ENCODE measurements around the gene RTKN2.

DNA sequence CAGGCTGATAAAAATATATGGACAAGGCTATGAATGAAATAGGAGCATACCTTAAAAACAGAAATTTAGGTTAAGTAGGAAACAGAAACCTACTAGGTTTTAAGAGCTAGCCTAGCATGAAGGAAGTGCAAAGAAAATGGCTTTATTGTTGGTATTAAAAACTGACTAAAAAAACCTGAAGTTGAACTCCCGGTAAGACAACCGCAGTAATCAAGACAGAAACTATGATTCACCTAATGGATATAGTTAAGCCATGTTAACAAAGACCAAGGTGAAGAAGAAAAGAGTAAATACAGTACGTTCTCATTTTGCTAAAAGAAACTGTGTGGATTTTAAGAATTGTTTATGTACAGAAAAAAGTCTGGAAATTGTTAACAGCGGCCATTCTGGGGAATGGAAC lies 2.5 kb downstream of the RTKN2 start:
- TF ChIP-seq, protein P1, sequence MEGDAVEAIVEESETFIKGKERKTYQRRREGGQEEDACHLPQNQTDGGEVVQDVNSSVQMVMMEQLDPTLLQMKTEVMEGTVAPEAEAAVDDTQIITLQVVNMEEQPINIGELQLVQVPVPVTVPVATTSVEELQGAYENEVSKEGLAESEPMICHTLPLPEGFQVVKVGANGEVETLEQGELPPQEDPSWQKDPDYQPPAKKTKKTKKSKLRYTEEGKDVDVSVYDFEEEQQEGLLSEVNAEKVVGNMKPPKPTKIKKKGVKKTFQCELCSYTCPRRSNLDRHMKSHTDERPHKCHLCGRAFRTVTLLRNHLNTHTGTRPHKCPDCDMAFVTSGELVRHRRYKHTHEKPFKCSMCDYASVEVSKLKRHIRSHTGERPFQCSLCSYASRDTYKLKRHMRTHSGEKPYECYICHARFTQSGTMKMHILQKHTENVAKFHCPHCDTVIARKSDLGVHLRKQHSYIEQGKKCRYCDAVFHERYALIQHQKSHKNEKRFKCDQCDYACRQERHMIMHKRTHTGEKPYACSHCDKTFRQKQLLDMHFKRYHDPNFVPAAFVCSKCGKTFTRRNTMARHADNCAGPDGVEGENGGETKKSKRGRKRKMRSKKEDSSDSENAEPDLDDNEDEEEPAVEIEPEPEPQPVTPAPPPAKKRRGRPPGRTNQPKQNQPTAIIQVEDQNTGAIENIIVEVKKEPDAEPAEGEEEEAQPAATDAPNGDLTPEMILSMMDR (IDR thresholded peaks at IDR 0.05), result no peak
- no peak for TF ChIP-seq POLR2A (IDR thresholded peaks at IDR 0.05)
